CD4-positive, alpha-beta T cell treated with Interleukin-12 subunit alpha and Interleukin-12 subunit beta, for 1 hour (primary cell): Measurements from ENCODE around the gene TMEM61.
"Not testable (repeated sequence)": the region's sequence is repeated elsewhere in the genome, so short reads cannot be mapped to it uniquely, and the experiment has no call there.

Experiments used
- DNase-seq: peaks from one replicate; pipeline ENCODE4 v3.0.0-alpha.2; 2020

TMEM61 gene

GRCh38 chr1:54980528-54981241 lies at the start of gene TMEM61:
TSS of gene TMEM61 (plus strand) at chr1:54980628. CDS start at chr1:54981066, 438 bp downstream.
- DNase-seq, result no peak

- DNase-seq, result no peak
Measured at GRCh38 chr1:54931275-54931840, 49.1 kb upstream of the TMEM61 start.

- DNase-seq, result not testable (repeated sequence)
Measured at GRCh38 chr1:54934081-54934480, 46.3 kb upstream of the TMEM61 start.

GRCh38 chr1:54934869-54935268 lies 45.6 kb upstream of the TMEM61 start:
- no peak for DNase-seq

- DNase-seq, result no peak
Measured at GRCh38 chr1:54936791-54937190, 43.6 kb upstream of the TMEM61 start.

- no peak for DNase-seq
Measured at GRCh38 chr1:54937469-54937868, 43.0 kb upstream of the TMEM61 start.

GRCh38 chr1:54938955-54939354 lies 41.5 kb upstream of the TMEM61 start:
- DNase-seq, result not testable (repeated sequence)

GRCh38 chr1:54940042-54940441 lies 40.4 kb upstream of the TMEM61 start:
- no peak for DNase-seq

- DNase-seq, result no peak
Measured at GRCh38 chr1:54942976-54943375, 37.5 kb upstream of the TMEM61 start.

GRCh38 chr1:54944610-54945392 lies 35.6 kb upstream of the TMEM61 start:
- DNase-seq, result peak; percentile 69

GRCh38 chr1:54945393-54945936 lies 35.0 kb upstream of the TMEM61 start:
- no peak for DNase-seq

- DNase-seq, result no peak
Measured at GRCh38 chr1:54947540-54947939, 32.9 kb upstream of the TMEM61 start.

- DNase-seq, result peak; percentile 22
Measured at GRCh38 chr1:54949053-54949452, 31.4 kb upstream of the TMEM61 start.

- no peak for DNase-seq
Measured at GRCh38 chr1:54950006-54950368, 30.4 kb upstream of the TMEM61 start.

GRCh38 chr1:54950369-54951163 lies 29.9 kb upstream of the TMEM61 start:
- DNase-seq, result peak; percentile 55

GRCh38 chr1:54951810-54952226 lies 28.6 kb upstream of the TMEM61 start:
- DNase-seq, result no peak

- no peak for DNase-seq
Measured at GRCh38 chr1:54952950-54953718, 27.3 kb upstream of the TMEM61 start.

- no peak for DNase-seq
Measured at GRCh38 chr1:54953846-54954245, 26.6 kb upstream of the TMEM61 start.

- DNase-seq, result no peak
Measured at GRCh38 chr1:54955359-54955758, 25.1 kb upstream of the TMEM61 start.

- no peak for DNase-seq
Measured at GRCh38 chr1:54956726-54957125, 23.7 kb upstream of the TMEM61 start.

- DNase-seq, result no peak
Measured at GRCh38 chr1:54959241-54959640, 21.2 kb upstream of the TMEM61 start.
